ENCODE results near the gene SMIM24. TPM values are rescaled to one million over a fixed set of nuclear protein-coding genes. Genes with fewer than 3 reads are reported as not detected.
"Not testable (repeated sequence)": the region's sequence is repeated elsewhere in the genome, so short reads cannot be mapped to it uniquely, and the experiment has no call there.

SMIM24 gene
- total RNA-seq, 1 donor from 2014 or later, result 712 TPM

DNA sequence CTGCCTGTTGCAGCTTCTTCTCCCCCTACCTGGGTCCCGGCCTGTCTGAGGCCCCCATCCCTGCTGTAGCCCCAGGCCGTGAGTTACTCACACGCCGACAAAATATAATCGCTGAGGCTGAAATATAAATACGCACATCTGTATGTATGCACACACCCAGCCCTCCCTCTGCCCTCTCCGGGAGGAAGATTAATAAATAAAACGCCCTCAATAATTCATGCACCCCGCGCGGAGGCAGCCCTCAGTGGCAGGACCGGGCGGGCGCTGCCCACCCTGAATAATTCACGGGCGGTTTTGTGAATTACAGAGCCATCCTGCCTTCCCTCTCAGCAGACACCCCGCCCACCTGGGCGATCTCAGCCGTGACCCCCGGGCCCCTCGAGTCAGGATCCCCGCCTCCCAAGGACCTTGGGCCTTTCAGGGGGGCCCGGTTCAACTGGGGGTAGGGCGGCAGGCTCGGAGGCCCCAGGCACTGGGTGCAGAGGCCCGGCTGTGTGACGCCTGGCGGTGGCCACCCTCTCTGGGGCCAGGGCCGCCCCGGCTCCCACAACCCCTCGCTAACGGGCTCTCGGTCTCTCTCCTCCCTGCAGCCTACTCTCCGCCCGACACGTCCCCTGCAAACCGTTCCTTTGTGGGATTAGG, 24.2 kb downstream of the SMIM24 start:
- DNase-seq (ENCODE audit: low spot score), result no peak

DNA sequence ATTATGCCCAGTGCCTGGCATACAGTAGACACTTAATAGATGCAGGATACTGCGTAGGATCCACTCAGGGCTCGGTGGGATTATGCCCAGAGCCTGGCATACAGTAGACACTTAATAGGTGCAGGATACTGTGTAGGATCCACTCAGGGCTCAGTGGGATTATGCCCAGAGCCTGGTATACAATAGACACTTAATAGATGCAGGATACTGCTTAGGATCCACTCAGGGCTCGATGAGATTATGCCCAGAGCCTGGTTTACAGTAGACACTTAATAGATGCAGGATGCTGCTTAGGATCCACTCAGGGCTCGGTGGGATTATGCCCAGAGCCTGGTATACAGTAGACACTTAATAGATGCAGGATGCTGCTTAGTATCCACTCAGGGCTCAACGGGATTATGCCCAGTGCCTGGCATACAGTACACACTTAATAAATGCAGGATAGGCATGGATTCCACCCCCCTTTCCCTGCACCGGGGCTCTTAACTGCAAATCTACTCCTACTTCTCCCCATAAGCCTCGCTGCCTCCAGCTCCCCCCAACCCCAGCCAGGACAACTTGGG, 24.9 kb downstream of the SMIM24 start:
- no peak for DNase-seq (ENCODE audit: low spot score)

DNA sequence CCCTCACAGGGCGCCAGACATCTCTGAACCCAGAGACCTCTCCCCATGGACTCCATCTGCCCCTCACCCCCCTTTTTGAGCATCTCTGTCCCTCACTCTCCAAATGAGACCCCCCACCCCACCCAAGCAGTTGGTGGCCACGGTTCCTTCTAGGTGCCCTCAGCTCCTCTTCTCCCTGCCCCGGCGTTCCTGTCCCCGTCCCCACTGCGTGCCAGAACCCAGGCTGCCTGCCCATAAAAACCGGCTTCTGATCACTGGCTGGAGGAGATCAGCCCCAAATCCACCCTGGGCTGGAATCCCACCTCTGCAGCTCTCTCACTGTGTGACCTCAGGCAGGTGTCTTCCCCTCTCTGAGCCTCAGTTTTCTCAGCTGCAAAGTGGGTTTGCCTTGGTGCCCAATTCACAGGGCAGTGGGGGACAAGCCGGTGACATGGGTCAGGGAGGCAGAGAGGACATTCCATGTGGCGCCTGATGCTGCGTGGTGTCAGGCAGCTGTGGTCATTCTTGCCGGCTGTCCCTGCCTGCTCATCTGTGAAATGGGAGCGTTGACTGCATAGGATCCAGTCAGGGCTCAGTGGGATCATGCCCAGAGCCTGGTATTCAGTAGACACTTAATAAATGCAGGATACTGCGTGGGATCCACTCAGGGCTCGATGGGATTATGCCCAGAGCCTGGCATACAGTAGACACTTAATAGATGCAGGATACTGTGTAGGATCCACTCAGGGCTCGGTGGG, 25.5 kb downstream of the SMIM24 start:
- no peak for DNase-seq (ENCODE audit: low spot score)

DNA sequence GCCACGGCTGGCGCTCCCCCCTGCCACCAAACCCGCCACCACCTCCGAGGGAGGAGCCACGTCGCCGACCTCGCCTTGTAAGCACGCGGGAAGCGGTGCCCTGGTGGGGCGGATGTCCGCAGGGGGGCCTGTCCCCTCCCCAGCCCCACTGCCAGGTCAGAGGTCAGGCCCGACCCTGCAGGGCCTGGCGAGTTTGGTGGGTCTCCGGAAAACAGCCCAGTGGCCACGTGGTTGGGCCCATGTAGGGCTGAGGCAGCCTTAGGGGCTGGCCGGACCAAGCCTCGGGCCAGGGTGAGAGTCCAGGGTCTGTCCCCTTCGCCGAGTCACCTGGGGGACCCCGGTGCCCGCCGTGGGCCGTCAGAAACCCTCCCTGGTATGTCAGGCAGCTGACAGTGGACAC, 26.5 kb downstream of the SMIM24 start:
- DNase-seq (ENCODE audit: low spot score), result no peak

DNA sequence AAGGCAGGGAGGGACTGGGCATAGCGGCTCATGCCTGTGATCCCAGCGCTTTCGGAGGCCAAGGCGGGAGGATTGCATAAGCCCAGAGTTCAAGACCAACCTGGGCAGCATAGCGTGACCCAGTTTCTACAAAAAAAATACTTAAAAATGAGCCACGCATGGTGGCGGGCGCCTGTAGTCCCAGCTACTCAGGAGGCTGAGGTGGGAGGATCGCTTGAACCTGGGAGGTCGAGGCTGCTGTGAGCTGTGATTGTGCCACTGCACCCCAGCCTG, 27.4 kb downstream of the SMIM24 start:
- DNase-seq (ENCODE audit: low spot score), result not testable (repeated sequence)

DNA sequence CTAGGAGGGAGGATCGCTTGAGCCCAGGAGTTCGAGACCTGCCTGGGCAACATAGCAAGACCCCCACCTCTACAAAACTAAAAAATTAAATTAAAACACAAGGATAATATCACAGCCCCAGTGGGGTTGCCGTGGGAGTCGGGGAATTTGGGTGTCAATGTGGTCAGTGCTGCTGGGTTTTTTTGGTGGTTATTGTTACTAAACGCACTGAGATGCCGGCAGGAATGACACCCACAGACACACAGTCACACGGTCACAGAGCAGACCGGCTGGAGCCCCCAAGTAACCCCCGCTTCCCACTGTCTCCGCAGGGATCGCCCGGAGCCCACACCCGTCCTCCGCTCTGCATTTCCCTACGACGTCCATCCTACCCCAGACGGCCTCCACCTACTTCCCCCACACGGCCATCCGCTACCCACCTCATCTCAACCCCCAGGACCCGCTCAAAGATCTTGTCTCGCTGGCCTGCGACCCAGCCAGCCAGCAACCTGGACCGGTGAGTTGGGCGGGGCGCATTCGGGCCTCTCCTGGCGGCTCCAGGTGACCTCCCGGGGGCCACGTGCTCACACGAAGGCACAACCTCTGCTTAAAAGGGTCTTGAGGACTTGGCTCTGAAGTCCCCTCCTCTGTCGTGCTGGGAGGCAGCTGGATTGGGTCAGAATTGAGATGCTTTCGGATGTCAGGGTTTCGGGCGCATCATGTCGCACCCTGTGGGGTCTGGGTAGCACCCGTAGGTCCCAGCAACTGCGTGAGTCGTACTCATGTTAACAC, 28.0 kb downstream of the SMIM24 start:
- no peak for DNase-seq (ENCODE audit: low spot score)

DNA sequence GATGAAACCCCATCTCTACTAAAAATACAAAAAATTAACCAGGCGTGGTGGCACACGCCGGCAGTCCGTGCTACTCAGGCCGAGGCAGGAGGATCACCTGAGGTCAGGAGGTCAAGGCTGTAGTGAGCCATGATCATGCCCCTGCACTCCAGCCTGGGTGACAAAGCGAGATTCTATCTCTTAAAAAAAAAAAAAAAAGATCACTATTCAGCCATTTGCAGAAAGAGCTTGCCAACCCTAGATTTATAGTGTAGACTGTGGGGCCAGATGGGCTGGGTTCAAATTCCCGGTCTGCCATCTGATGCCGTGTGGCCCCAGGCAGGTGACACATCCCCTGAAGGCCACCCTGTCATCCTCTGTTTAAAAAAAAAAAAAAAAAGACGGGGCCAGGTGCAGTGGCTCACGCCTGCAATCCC, 28.9 kb downstream of the SMIM24 start:
- no peak for DNase-seq (ENCODE audit: low spot score)

DNA sequence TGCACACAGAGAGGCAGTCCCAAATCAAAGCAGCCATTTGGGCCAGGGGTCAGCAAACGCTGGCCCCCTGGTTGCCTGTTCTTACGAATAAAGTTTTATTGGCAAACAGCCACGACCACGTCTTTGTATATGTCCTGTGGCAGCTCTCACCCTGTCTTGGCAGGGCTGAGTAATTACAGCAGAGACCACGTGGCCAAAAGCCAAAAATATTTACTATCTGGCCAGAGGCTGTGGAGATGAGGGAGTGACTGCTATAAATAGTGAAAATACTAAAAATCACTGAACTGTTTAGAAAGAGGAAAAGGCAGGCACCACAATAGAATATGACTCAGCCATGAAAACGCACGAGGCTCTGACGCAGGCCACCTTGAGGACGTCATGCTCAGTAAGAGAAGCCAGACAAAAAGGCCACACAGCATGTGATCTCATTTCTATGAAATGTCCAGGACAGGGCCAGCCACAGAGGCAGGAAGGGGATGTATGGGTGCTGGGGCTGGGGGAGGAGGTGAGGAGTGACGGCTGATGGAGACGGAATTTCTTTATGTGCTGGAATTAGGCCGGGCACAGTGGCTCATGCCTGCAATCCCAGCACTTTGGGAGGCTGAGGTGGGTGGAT, 29.4 kb downstream of the SMIM24 start:
- peak; percentile 76 for DNase-seq (ENCODE audit: low spot score)

DNA sequence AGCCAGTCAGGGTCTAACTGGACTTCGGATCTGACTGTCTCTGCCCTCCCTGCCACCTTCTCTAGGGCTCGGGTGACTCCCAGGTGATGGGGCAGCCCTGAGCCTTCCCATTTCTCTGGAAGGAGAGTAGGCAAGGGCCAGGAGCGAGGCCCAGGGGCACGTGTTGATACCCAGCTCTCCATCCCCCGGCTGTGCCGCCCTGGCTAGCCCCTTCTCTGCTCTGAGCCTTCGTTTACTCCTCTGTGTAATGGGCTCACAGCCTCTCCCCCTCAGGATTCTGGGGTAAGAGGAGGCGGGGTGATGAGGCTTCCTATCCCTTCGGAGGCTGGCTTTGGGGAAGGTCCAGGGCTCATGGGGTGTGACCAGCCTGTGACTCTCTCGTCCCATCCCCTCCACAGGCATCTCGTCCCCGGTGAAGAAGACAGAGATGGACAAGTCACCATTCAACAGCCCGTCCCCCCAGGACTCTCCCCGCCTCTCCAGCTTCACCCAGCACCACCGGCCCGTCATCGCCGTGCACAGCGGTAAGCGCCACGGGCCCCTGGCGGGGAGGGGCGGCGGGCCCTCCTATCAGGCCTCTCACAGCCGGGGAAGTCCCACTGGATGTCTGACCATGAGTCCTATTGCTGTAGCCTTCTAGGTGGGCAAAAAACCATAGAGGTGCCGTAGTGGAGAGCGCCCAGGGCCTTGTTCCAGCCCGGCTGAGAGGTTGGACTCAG, 31.6 kb downstream of the SMIM24 start:
- no peak for DNase-seq (ENCODE audit: low spot score)

DNA sequence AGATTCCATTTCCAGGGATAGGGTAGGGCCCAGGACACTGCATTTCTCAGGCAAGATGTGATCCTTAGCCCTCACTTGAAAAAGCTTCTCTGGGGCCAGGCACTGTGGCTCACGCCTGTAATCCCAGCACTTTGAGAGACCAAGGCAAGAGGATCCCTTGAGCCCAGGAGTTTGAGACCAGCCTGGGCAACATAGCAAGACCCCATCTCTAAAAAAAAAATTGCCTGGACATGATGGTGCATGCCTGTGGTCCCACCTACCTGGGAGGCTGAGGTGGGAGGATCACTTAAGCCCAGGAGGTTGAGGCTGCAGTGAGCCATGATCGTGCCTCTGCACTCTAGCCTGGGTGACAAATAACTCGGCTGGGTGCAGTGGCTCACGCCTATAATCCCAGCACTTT, 33.7 kb downstream of the SMIM24 start:
- DNase-seq (ENCODE audit: low spot score), result not testable (repeated sequence)

DNA sequence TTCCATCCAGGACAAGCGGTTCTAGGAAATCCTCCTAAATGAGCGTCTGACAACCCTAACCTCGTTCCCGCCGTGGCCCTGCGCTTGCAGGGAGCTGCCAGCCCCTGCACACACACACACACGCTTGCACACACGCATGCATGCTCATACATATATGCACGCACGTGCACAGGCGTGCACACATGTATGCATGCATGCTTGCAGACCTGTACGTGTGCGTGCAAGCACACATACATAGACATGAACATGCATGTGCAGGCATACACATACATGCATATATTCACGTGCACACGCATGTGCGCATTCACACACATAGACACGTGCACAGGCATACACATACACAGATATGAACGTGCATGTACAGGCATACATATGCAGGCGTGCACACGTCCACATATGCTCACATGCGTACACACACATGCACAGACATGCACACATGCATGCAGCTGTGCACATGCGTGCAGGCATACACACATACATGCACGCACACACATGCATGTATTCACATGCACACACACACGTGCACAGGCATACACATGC, 35.6 kb downstream of the SMIM24 start:
- no peak for DNase-seq (ENCODE audit: low spot score)

DNA sequence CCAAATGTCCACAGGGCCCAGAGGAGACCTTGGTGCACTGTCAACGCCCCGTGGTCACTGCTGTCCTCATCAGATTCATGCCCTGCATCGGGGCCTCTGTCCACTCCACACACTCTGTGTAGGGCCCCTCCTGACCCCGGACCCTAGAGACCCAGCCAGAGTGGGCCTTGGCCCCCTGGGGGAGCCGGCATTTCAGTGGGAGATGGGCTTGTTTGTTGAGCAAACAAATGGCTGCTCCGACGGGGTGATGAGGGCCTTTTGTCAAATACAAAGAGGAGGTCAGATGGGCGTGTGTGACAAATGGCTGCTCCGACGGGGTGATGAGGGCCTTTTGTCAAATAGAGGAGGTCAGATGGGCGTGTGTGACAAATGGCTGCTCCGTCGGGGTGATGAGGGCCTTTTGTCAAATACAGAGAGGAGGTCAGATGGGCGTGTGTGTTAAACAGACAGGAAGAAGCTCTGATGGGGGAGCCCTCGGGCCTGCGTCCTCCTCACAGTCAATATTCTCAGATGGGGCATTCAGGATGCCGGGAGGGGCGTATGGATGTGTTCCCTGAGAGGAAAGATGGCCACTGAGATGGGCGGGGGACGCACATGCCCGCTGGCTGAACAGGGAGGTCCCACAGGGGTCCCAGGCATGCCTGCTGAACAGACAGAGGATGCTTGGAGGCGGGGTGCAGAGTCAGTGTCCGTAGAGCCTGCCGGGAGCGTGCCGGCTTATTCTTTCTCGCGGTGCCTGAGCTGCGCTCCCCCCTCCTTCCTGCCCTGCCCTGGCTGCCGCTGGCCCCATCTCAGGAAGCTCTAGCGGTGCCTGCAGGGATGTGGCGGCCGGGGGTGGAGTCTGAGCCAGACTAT, 36.3 kb downstream of the SMIM24 start:
- peak; percentile 40 for DNase-seq (ENCODE audit: low spot score)

DNA sequence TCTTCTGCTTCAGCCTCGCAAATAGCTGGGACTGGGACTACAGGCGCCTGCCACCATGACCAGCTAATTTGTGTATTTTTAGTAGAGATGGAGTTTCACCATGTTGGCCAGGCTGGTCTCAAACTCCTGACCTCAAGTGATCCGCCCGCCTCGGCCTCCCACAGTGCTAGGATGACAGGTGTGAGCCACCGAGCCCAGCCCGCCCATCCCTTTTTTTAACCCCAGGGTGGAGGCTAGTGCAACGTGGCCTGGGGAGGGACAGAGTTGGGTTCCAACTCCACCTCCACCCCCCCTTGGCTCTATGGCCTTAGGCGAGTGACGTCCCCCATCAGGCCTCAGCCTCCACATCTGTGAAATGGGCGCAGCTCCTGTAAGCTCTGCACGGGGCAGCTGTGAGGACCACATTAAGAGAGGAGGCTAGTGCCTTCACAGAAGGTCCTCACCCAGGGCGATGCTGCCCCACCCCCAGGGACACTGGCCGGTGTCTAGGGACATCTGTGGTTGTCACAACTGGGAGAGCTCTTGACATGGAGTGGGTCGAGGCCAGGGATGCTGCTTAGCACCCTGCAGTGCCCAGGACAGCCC, 37.7 kb downstream of the SMIM24 start:
- DNase-seq (ENCODE audit: low spot score), result no peak

DNA sequence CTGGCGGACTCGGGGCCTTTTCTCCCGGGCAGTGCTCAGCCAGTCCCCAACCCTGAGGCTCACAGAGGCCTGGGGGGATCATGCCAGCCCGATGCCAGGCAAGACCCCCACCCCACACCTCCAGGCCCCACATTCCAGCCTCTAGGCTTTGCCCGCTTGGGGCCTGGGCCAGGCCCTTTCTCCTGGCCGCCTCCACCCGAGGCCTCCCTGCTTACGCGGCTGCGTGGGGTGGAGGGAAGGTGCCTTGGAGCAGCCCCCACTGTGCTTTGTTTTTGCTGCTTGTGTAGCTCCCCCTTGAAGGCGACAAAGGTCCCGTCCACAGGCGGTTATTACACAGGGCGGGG, 38.4 kb downstream of the SMIM24 start:
- no peak for DNase-seq (ENCODE audit: low spot score)

DNA sequence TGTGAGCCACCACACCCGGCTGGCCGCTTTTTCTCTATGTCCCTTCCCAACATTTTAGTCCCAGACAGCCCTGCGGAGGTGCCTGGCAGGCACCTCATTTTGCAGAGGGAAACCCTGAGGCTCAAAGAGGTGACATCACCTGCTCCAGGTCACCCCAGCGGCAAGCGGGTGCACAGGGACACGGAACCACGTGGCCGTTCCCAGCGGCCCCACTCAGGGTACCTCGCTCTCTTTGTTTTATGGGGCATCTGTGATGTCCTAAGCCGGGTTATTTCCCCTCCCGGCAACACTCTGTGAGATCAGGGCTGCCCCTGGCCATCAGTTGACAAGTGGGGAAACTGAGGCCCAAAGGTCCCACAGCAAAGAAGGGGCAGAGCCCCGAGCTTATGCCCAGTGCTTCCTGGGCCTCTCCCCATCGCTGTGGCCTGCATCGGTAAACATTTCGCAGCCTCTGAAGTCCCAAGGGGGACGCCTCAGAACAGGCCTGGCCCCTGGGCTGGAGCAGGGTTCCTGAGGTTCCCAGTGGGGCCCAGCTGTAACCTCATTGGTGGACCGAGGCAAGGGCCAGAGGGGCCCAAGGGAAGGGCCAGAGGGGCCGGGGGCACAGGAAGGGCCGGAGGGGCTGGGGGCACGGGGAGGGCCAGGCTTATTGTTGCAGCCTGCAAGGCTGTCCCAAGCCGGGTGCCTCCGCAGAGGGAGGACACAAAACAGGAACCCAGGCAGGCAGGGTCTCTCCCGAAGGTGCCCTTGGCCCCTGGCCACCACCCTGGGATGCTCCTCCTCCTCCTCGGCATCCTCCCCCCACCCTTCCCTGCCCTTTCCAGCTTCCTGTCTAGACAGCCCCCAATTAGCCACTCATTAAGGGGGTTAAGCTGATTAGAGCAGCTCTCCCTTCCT, 39.0 kb downstream of the SMIM24 start:
- no peak for DNase-seq (ENCODE audit: low spot score)

DNA sequence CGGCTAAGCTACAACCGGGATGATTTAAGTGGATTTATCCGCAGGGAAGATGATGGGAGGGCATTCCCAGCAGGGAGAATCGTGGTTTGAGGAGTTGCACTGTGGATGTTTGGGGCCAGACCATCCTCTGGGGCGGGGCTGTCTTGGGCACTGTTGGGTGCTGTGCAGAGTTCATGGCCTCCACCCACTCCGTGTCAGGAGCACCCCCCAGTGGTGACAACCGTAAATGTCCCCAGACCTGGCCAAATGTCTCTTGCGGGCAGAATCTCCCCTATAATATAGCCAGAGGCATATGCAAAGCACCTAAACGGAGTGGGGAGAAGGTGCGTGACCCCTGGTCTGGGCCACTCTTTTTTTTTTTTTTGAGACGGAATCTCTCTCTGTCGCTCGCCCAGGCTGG, 40.2 kb downstream of the SMIM24 start:
- no peak for DNase-seq (ENCODE audit: low spot score)

DNA sequence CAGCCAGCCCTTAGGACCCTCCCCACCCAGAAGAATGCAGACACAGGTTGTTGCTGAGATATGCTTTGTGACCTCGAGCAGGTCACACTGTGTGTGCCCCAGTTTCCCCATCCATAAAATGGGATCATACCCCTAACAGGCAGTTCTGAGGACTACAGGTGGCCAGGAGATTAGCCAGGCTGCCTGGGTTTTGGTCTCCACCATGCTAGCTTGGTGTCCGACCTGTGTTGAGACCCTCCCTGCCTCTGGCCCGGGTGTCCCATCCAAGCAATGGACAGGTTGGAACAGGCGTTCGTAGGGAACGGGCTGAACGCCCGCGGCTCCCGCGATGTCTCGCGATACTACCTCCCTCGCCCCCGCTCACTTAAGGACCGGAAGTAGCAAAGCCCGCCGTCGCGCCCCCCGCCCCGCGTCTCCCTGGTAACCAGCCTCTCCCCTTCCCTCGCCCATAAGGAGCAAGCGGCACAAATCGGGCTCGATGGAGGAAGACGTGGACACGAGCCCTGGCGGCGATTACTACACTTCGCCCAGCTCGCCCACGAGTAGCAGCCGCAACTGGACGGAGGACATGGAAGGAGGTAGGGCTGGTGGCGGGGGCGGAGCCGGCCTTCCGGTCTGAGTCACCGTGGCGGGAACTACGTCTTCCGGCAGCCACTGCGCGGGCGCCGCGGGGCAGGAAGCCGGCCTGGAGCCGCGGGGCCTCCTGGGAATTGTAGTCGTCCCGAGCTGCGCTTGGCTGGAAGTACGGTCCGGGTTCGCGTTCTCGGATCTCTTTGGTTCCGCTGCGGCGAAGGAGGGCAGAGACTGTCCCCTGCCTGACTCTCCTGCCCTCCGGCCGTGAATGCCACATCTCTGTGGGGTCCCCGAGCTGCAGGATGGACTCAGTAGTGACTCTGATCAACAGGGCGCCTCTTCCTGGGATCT, 45.4 kb downstream of the SMIM24 start:
- peak; percentile 95 for DNase-seq (ENCODE audit: low spot score)

Measured in mucosa of gallbladder (tissue), 1 donor.